Activated T-cell treated with anti-CD3 and anti-CD28 coated beads, Interleukin-2, amount 50 U/mL, for 72 hours (primary cell): Measurements from ENCODE around the gene BNIP5. TPM values are rescaled to one million over a fixed set of nuclear protein-coding genes. Genes with fewer than 3 reads are reported as not detected.

Experiments
- ATAC-seq, 2 donors: fragments of 150-1000 bp; cut with Tn5 transposase; replicated peaks in 1 of 2; 2 replicates each; pipeline ENCODE4 v1.10.0; 2021; ENCODE audit warnings: moderate library complexity in 2 of 2, mild to moderate bottlenecking in 1 of 2
- DNase-seq, 2 donors: peaks; one replicate each; pipeline ENCODE4 v3.0.0; 2021 to 2022; ENCODE audit warnings: mixed read lengths in 1 of 2
- H3K27ac Mint-ChIP-seq: one replicate; pipeline ENCODE4 v1.8.0; 2022; ENCODE audit warnings: mild to moderate bottlenecking, moderate library complexity, mixed read lengths
- H3K27me3 Mint-ChIP-seq: one replicate; pipeline ENCODE4 v1.8.0; 2022; ENCODE audit warnings: low read depth, mixed read lengths
- H3K36me3 Mint-ChIP-seq, 2 donors: one replicate each; pipeline ENCODE4 v1.8.0; 2022; ENCODE audit warnings: mixed read lengths in 2 of 2, mild to moderate bottlenecking in 1 of 2; ENCODE audit not compliant: insufficient read depth in 2 of 2
- H3K4me1 Mint-ChIP-seq: one replicate; pipeline ENCODE4 v1.8.0; 2022; ENCODE audit warnings: low read depth, mixed read lengths
- H3K4me3 Mint-ChIP-seq, 2 donors: one replicate each; pipeline ENCODE4 v1.8.0; 2022; ENCODE audit warnings: mild to moderate bottlenecking in 2 of 2, mixed read lengths in 2 of 2, moderate library complexity in 2 of 2
- H3K9me3 Mint-ChIP-seq, 2 donors: one replicate each; pipeline ENCODE4 v1.8.0; 2022; ENCODE audit warnings: mixed read lengths in 2 of 2
- total RNA-seq, 2 donors: library from RNA; stranded (reverse); gene quantifications; one replicate each; pipeline ENCODE4 v1.2.3, GENCODE V29; 2022

BNIP5 gene
- total RNA-seq, 2 donors from 2014 or later, result not detected

DNA sequence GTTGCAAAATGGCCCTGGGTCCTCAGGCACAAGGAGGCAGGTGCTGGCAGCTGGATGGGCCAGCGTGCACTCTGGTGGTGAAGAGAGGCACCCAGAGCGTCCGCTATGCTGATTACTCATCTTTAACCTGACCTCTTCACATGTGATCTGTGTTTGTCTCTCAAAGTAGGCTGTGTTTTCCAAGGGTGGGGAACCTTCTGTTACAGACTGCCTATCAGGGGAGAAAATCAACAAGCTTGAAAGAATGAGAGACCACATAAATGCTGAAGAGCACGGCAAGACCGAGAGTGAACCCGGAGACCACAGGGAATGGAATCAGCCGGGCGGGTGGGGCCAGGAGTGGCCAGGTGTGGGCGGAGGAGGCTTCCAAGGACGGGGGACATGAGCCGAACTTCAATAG is 16.2 kb downstream of the BNIP5 start:
- ATAC-seq (no peak), DNase-seq (no peak)
- Mint-ChIP-seq H3K27me3 (peaks cover 19% of the 10 kb centered on the region), H3K4me1 (no peaks in the 10 kb centered on the region), H3K27ac (no peak overlapping the region), H3K4me3 (no peak overlapping the region), H3K36me3 (no peaks in the 10 kb centered on the region), H3K9me3 (no peaks in the 10 kb centered on the region)

DNA sequence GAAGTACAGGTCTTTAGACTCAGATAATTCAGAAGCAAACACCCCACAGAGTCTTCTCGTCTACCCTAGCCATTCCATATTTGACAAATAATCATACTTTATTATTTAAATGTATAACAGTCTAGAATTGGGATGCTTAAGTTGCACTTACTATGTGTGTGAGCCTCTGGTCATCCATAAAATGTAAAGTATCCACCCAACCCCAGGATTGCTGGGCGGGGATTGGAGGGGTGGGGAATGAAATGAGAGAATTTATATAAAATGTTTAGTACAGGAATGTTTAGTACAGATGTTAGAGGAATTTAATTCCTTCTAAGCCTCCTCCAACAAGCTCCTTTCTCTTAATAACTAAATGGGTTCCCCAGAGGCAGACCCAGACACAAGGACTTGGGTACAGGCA is 16.9 kb downstream of the BNIP5 start:
- Mint-ChIP-seq H3K4me3 (no peak overlapping the region), H3K27ac (no peak overlapping the region), H3K27me3 (peaks cover 19% of the 10 kb centered on the region), H3K36me3 (no peaks in the 10 kb centered on the region), H3K4me1 (no peaks in the 10 kb centered on the region), H3K9me3 (no peaks in the 10 kb centered on the region)
- DNase-seq (no peak), ATAC-seq (no peak)

DNA sequence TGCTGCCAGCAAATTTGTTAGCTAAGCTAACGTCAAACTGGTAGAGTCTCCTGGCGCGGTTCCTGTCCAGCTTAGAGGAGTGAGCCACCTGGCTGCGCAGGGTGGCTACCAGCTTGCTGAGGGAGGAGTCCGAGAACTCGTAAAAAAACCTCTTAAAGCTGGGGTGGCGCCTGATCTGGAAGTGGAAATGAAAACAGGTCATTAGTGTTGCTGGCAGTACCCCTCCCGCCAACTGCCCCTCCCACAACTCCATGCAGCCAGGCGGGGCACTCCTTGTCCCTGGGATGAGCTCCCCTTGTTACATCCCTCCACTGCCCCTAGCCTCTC is 17.3 kb downstream of the BNIP5 start:
- H3K9me3 Mint-ChIP-seq, result no peaks in the 10 kb centered on the region
- peaks cover 19% of the 10 kb centered on the region for H3K27me3 Mint-ChIP-seq
- DNase-seq (no peak), ATAC-seq (no peak)
- no peaks in the 10 kb centered on the region for H3K36me3 Mint-ChIP-seq
- H3K4me1 Mint-ChIP-seq, result no peaks in the 10 kb centered on the region
- H3K4me3 Mint-ChIP-seq, result no peak overlapping the region
- H3K27ac Mint-ChIP-seq, result no peak overlapping the region

DNA sequence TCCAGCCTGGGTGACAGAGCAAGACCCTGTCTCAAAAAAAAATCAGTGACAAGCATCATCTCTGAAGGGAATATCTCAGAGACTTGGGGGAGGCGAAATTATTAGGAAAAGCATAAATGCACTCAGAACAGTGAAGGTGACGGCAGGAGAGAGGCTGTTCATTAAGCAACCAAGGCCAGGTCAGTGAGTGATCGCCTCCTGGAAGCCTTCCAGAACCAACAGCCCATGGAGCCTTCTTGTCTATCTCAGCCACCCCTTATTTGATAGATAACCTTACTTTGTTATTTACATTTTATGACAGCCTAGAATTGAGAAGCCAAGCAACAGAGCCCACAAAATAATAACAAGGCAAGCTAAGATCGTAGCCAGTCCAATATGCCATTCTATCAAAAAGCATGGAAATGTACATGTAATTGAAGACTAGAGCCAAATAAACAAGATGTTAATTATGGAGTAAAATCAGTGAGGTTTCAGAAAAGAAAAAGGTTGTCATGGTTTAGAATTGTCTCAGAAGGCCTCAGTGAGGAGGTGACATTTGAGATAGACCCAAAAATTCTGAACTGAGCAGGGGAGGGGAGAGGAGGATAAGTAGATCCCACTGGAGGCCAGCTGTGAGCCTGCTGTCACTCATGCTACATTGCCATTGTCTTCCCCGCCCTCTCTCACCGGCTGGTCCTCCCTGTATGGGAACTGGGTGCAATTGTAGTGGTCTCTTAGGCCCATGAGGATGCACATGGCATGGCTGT is 17.8 kb downstream of the BNIP5 start:
- H3K4me3 Mint-ChIP-seq, result no peak overlapping the region
- ATAC-seq, result no peak

GRCh38 chr6:36317623-36318022 is 19.1 kb downstream of the BNIP5 start:
- Mint-ChIP-seq H3K27me3 (peaks cover 19% of the 10 kb centered on the region), H3K9me3 (no peaks in the 10 kb centered on the region), H3K27ac (no peak overlapping the region), H3K4me3 (no peak overlapping the region), H3K4me1 (no peaks in the 10 kb centered on the region), H3K36me3 (no peaks in the 10 kb centered on the region)
- no peak for DNase-seq
- no peak for ATAC-seq

More for the DNA sequence above, 17.8 kb downstream of the BNIP5 start:
- H3K9me3 Mint-ChIP-seq, result no peaks in the 10 kb centered on the region
- H3K4me1 Mint-ChIP-seq, result no peaks in the 10 kb centered on the region
- no peak overlapping the region for H3K27ac Mint-ChIP-seq
- peaks cover 19% of the 10 kb centered on the region for H3K27me3 Mint-ChIP-seq
- H3K36me3 Mint-ChIP-seq, result no peaks in the 10 kb centered on the region
- no peak for DNase-seq

GRCh38 chr6:36315921-36316320 is 20.8 kb downstream of the BNIP5 start:
- Mint-ChIP-seq H3K27ac (no peak overlapping the region), H3K4me1 (no peaks in the 10 kb centered on the region), H3K4me3 (no peak overlapping the region), H3K36me3 (no peaks in the 10 kb centered on the region), H3K27me3 (peaks cover 19% of the 10 kb centered on the region), H3K9me3 (no peaks in the 10 kb centered on the region)
- no peak for DNase-seq
- no peak for ATAC-seq

DNA sequence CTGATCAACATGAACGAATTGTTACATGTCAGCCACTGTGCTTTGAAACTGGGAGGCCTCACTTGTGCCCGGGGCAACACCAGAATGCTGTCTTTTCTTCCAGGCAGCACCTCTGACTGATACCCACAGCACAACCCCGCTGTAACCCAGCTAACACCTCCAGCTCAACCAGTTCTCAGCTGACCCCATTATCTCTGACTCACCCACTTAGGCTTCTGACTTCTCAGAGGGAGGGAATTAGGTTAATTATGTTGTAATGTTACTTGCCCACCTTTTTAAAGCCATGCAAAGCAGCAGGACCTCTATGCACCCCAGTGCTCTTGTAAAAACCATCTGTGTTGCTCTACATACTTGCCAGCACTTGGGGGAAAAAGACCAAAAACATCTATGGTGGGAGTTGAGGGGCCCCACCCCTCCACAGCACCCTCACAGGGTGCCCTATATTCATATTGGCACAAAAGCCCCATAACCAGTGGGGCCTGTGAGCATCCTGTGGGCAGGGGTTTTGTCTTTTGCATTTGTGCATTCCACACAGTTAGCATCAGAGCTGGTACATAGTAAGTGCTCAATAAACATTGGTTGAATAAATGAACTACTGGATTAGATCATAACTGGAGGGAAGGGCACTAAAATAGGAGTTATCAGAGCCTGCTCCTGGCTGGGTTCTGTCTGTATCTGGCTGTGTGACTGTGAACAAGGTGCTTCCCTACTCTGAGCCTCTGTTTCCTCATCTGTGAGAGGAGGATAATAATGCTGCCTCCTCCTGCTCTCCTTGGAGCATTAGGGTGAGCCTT is 22.3 kb downstream of the BNIP5 start:
- no peak for DNase-seq
- Mint-ChIP-seq H3K4me1 (no peaks in the 10 kb centered on the region), H3K27ac (no peak overlapping the region), H3K4me3 (no peak overlapping the region), H3K9me3 (no peaks in the 10 kb centered on the region), H3K36me3 (no peaks in the 10 kb centered on the region), H3K27me3 (peaks cover 19% of the 10 kb centered on the region)
- peak in 1 of 2 donors; percentile 39 for ATAC-seq

- Mint-ChIP-seq H3K27me3 (peaks cover 19% of the 10 kb centered on the region), H3K27ac (no peak overlapping the region)
These were observed 23.1 kb downstream of the BNIP5 start for GRCh38 chr6:36313649-36313936.

GRCh38 chr6:36312854-36313648 is 23.6 kb downstream of the BNIP5 start:
- no peak overlapping the region for H3K4me3 Mint-ChIP-seq
- H3K27me3 Mint-ChIP-seq, result peaks cover 19% of the 10 kb centered on the region
- DNase-seq, result no peak
- H3K9me3 Mint-ChIP-seq, result no peaks in the 10 kb centered on the region
- no peak overlapping the region for H3K27ac Mint-ChIP-seq
- H3K36me3 Mint-ChIP-seq, result no peaks in the 10 kb centered on the region
- no peaks in the 10 kb centered on the region for H3K4me1 Mint-ChIP-seq
- ATAC-seq, result no peak

More at GRCh38 chr6:36313649-36313936, 23.1 kb downstream of the BNIP5 start:
- ATAC-seq (no peak), DNase-seq (no peak)
- H3K4me1 Mint-ChIP-seq, result no peaks in the 10 kb centered on the region
- no peaks in the 10 kb centered on the region for H3K9me3 Mint-ChIP-seq
- H3K36me3 Mint-ChIP-seq, result no peaks in the 10 kb centered on the region
- H3K4me3 Mint-ChIP-seq, result no peak overlapping the region

- no peaks in the 10 kb centered on the region for H3K36me3 Mint-ChIP-seq
- ATAC-seq (no peak), DNase-seq (no peak)
- H3K4me3 Mint-ChIP-seq, result no peak overlapping the region
- no peak overlapping the region for H3K27ac Mint-ChIP-seq
- H3K27me3 Mint-ChIP-seq, result peaks cover 7% of the 10 kb centered on the region
- no peaks in the 10 kb centered on the region for H3K4me1 Mint-ChIP-seq
- no peaks in the 10 kb centered on the region for H3K9me3 Mint-ChIP-seq
These were observed 26.8 kb downstream of the BNIP5 start for GRCh38 chr6:36309900-36310299.

DNA sequence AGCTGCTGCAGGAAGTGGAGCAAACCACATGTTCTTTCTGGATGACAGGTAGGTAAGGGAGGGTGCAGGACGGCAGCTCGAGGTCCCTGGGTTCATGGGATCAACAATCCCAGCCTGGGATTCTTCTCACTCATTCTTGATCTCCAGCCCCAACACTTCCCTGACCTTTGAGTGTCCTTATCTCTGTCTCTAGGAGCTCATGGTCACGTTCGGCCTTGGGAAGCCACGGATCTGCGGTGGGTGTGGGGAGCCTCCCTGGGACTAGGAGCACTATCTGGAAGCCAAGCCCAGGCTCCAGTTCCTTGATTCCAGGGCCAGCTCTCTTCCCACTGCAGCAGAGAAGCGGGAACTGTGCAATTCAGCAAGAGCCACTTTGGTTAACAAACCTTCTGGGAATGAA is 27.5 kb downstream of the BNIP5 start:
- no peaks in the 10 kb centered on the region for H3K4me1 Mint-ChIP-seq
- H3K9me3 Mint-ChIP-seq, result no peaks in the 10 kb centered on the region
- H3K4me3 Mint-ChIP-seq, result no peak overlapping the region
- ATAC-seq, result no peak
- no peak for DNase-seq
- H3K36me3 Mint-ChIP-seq, result no peaks in the 10 kb centered on the region
- peaks cover 7% of the 10 kb centered on the region for H3K27me3 Mint-ChIP-seq
- H3K27ac Mint-ChIP-seq, result no peak overlapping the region

GRCh38 chr6:36308514-36308913 is 28.2 kb downstream of the BNIP5 start:
- peaks cover 7% of the 10 kb centered on the region for H3K27me3 Mint-ChIP-seq
- H3K4me1 Mint-ChIP-seq, result no peaks in the 10 kb centered on the region
- DNase-seq (no peak), ATAC-seq (no peak)
- no peaks in the 10 kb centered on the region for H3K9me3 Mint-ChIP-seq
- H3K36me3 Mint-ChIP-seq, result no peaks in the 10 kb centered on the region
- no peak overlapping the region for H3K4me3 Mint-ChIP-seq
- H3K27ac Mint-ChIP-seq, result no peak overlapping the region

GRCh38 chr6:36306375-36306774 is 30.3 kb downstream of the BNIP5 start:
- no peak overlapping the region for H3K27ac Mint-ChIP-seq
- DNase-seq (no peak), ATAC-seq (no peak)
- H3K4me1 Mint-ChIP-seq, result peaks cover 8% of the 10 kb centered on the region
- H3K27me3 Mint-ChIP-seq, result peaks cover 16% of the 10 kb centered on the region
- H3K36me3 Mint-ChIP-seq, result no peaks in the 10 kb centered on the region
- no peak overlapping the region for H3K4me3 Mint-ChIP-seq
- no peaks in the 10 kb centered on the region for H3K9me3 Mint-ChIP-seq
